ENCODE results near the gene FAM229A. TPM values are rescaled to one million over a fixed set of nuclear protein-coding genes. Genes with fewer than 3 reads are reported as not detected.

Gene FAM229A
- polyA plus RNA-seq, 3 donors, result 19.9 TPM; not detected in 2

GRCh38 chr1:32336591-32336932 is 25.7 kb downstream of the FAM229A start:
- intact Hi-C loops (cut with micrococcal nuclease), result loop anchor here (2.0 to 5.0 kb wide), 4 partner anchors 14 to 399 kb away; partner anchors contain the start of genes BSDC1 (in 1 of the 2) and PTP4A2 (in 1 of the 2)
- H3K4me1 ChIP-seq (ENCODE audit: control insufficient read depth in 1 of 2, insufficient read depth in 2 of 2, low read length in 2 of 2), result peaks cover 51 to 66% of the 10 kb centered on the region in 2 donors
- Mint-ChIP-seq H3K27ac (peak overlapping the region; percentile 95 to 99 (median 99)), H3K36me3 (peaks cover 39 to 52% of the 10 kb centered on the region in 2 donors), H3K4me1 (peaks cover 54% of the 10 kb centered on the region), H3K4me3 (peak overlapping the region; percentile 71 to 77), H3K27me3 (ENCODE audit: low read depth in 3 of 3) (peaks cover 24 to 27% (median 24%) of the 10 kb centered on the region in 3 donors), H3K9me3 (peaks cover 0 to 8% (median 4%) of the 10 kb centered on the region in 7 donors)
- H3K9ac ChIP-seq (ENCODE audit: insufficient read depth, low read length, poor library complexity, severe bottlenecking), result peak overlapping the region; percentile 87
- no peak overlapping the region for H2AFZ ChIP-seq (ENCODE audit: insufficient read depth, low read depth, low read length, poor library complexity, severe bottlenecking)
- H3K36me3 ChIP-seq (replicated peaks in 1 of 2; ENCODE audit: control insufficient read depth in 1 of 2, insufficient read depth in 2 of 2, low read length in 2 of 2), result peaks cover 19 to 28% of the 10 kb centered on the region in 2 donors
- TF ChIP-seq CTCF (IDR thresholded peaks at IDR 0.05), result no peak
- peak overlapping the region in 2 of 3 experiments; percentile 11 to 76 for H3K4me3 ChIP-seq (replicated peaks in 1 of 3; ENCODE audit: low read depth in 2 of 3, low read length in 3 of 3)
- no peak for DNase-seq
- peaks cover 7 to 15% of the 10 kb centered on the region in 2 donors for H3K27me3 ChIP-seq (ENCODE audit: control insufficient read depth in 2 of 2, insufficient read depth in 2 of 2, low read length in 2 of 2)
- 38% methylated on average over 15 of the region's 15 CpGs for WGBS (ENCODE audit: insufficient coverage)
- H3K27ac ChIP-seq (ENCODE audit: low read depth in 1 of 2, low read length in 2 of 2), result peak overlapping the region; percentile 94 to 100
- no peaks in the 10 kb centered on the region for H3K79me2 ChIP-seq (ENCODE audit: insufficient read depth, low read length)
- peak overlapping the region; percentile 83 for H3K4me2 ChIP-seq (replicated peaks; ENCODE audit: extremely low read depth, low read length, poor library complexity, severe bottlenecking)
- H3K9me3 ChIP-seq (replicated peaks in 1 of 2; ENCODE audit: control insufficient read depth in 1 of 2, insufficient read depth in 1 of 2, low read length in 2 of 2), result no peaks in the 10 kb centered on the region
- H4K20me1 ChIP-seq (ENCODE audit: insufficient read depth, low read length), result peaks cover 36% of the 10 kb centered on the region

- Mint-ChIP-seq H3K4me1 (peaks cover 54% of the 10 kb centered on the region), H3K36me3 (peaks cover 45 to 58% of the 10 kb centered on the region in 2 donors), H3K4me3 (peak within 1 kb of the TSS; percentile 86 to 93), H3K27ac (peak within 1 kb of the TSS; percentile 95 to 99 (median 99)), H3K9me3 (peaks cover 0 to 8% (median 4%) of the 10 kb centered on the region in 7 donors), H3K27me3 (ENCODE audit: low read depth in 3 of 3) (peaks cover 24 to 27% (median 24%) of the 10 kb centered on the region in 3 donors)
- H3K4me2 ChIP-seq (replicated peaks; ENCODE audit: extremely low read depth, low read length, poor library complexity, severe bottlenecking), result peak within 1 kb of the TSS; percentile 83
- intact Hi-C loops (cut with micrococcal nuclease), result loop anchor here (2.0 to 5.0 kb wide), 6 partner anchors 15 to 399 kb away; partner anchors contain the start of genes BSDC1 (in 1 of the 2), HDAC1 (in 1 of the 2) and PTP4A2 (in 1 of the 2)
- H3K4me1 ChIP-seq (ENCODE audit: control insufficient read depth in 1 of 2, insufficient read depth in 2 of 2, low read length in 2 of 2), result peaks cover 51 to 66% of the 10 kb centered on the region in 2 donors
- H3K4me3 ChIP-seq (replicated peaks in 1 of 3; ENCODE audit: low read depth in 2 of 3, low read length in 3 of 3), result peak within 1 kb of the TSS; percentile 23 to 76 (median 70)
- TF ChIP-seq CTCF (IDR thresholded peaks at IDR 0.05), result no peak
- peak within 1 kb of the TSS; percentile 87 for H3K9ac ChIP-seq (ENCODE audit: insufficient read depth, low read length, poor library complexity, severe bottlenecking)
- no peaks in the 10 kb centered on the region for H3K79me2 ChIP-seq (ENCODE audit: insufficient read depth, low read length)
- WGBS (ENCODE audit: insufficient coverage), result under 1% methylated on average over 86 of the region's 95 CpGs
- H4K20me1 ChIP-seq (ENCODE audit: insufficient read depth, low read length), result peaks cover 42% of the 10 kb centered on the region
- no peaks in the 10 kb centered on the region for H3K9me3 ChIP-seq (replicated peaks in 1 of 2; ENCODE audit: control insufficient read depth in 1 of 2, insufficient read depth in 1 of 2, low read length in 2 of 2)
- peaks cover 25 to 33% of the 10 kb centered on the region in 2 donors for H3K36me3 ChIP-seq (replicated peaks in 1 of 2; ENCODE audit: control insufficient read depth in 1 of 2, insufficient read depth in 2 of 2, low read length in 2 of 2)
- H3K27ac ChIP-seq (ENCODE audit: low read depth in 1 of 2, low read length in 2 of 2), result peak within 1 kb of the TSS; percentile 94 to 100
- H2AFZ ChIP-seq (ENCODE audit: insufficient read depth, low read depth, low read length, poor library complexity, severe bottlenecking), result no peak within 1 kb of the TSS
- peaks cover 7 to 15% of the 10 kb centered on the region in 2 donors for H3K27me3 ChIP-seq (ENCODE audit: control insufficient read depth in 2 of 2, insufficient read depth in 2 of 2, low read length in 2 of 2)
- peak; percentile 63 to 70 (median 64) for DNase-seq
Observed at GRCh38 chr1:32335790-32336590, 26.3 kb downstream of the FAM229A start, which contains the start of gene MARCKSL1. TSS of gene MARCKSL1 (minus strand) at chr1:32336233. CDS start at chr1:32336033, 200 bp downstream.

Data from CD14-positive monocyte (primary cell).